ENCODE results near the gene IFNAR2. TPM values are rescaled to one million over a fixed set of nuclear protein-coding genes. Genes with fewer than 3 reads are reported as not detected.
A peak's percentile ranks its signal among the peaks of the same experiment; 100 is the strongest.
"Not testable (repeated sequence)": the region's sequence is repeated elsewhere in the genome, so short reads cannot be mapped to it uniquely, and the experiment has no call there.

IFNAR2 gene
- total RNA-seq, 6 donors from 2014 or later: 10.5 to 36.0 (median 22.3) TPM

DNA sequence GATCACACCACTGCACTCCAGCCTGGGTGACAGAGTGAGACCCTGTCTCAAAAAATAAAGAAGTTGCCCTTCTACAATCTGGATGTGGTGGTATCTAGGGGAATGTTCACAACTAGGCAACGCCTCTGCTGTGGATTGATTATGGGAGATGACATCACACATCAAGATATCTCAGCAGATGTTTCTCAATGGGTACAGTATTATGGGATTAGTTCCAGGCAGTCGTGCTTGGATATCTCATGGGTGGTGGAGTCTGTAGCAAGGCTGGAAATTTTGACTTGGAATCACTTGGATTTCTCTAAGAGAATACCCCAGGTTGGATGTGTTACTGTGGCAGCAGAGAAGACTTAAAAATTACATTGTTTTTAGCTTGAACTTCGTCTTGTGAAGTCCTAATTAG lies 7.7 kb downstream of the IFNAR2 start:
- TF ChIP-seq POLR2A (IDR thresholded peaks at IDR 0.05) (no peak), POLR2AphosphoS5 (IDR thresholded peaks at IDR 0.05) (no peak), EP300 (IDR thresholded peaks at IDR 0.05) (no peak)
- TF ChIP-seq, protein P1, sequence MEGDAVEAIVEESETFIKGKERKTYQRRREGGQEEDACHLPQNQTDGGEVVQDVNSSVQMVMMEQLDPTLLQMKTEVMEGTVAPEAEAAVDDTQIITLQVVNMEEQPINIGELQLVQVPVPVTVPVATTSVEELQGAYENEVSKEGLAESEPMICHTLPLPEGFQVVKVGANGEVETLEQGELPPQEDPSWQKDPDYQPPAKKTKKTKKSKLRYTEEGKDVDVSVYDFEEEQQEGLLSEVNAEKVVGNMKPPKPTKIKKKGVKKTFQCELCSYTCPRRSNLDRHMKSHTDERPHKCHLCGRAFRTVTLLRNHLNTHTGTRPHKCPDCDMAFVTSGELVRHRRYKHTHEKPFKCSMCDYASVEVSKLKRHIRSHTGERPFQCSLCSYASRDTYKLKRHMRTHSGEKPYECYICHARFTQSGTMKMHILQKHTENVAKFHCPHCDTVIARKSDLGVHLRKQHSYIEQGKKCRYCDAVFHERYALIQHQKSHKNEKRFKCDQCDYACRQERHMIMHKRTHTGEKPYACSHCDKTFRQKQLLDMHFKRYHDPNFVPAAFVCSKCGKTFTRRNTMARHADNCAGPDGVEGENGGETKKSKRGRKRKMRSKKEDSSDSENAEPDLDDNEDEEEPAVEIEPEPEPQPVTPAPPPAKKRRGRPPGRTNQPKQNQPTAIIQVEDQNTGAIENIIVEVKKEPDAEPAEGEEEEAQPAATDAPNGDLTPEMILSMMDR (IDR thresholded peaks at IDR 0.05): no peak
- peaks cover 0 to 8% (median 0%) of the 10 kb centered on the region in 4 donors for H3K36me3 ChIP-seq
- no peak for DNase-seq
- H3K4me3 ChIP-seq: no peak overlapping the region
- H3K27me3 ChIP-seq: no peaks in the 10 kb centered on the region
- peaks cover 5 to 27% (median 14%) of the 10 kb centered on the region in 4 donors for H3K4me1 ChIP-seq
- WGBS, 2 donors: 87 to 90% methylated on average over 3 of the region's 3 CpGs
- no peaks in the 10 kb centered on the region for H3K9me3 ChIP-seq
- no peak for ATAC-seq (ENCODE audit: low FRiP score in 2 of 2)
- no peak overlapping the region for H3K27ac ChIP-seq

DNA sequence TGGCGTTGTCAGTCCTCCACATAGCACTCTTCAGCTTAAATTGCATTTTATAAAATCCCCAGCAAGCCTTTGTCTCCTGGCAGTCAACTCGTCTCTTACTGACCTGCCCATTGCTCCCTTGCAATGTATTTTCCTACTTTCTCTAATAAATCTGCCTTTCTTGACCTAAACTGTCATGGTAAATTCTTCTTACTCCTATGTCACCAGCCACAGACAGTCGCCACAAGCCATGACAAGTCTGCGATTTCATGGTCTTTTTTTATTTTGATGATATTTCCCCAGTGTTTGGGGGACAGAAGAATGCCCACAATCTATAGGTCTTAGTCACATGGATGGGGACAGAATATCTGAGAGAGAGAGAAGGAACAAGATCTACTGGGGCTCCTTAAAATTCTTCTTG lies 8.4 kb downstream of the IFNAR2 start:
- 87 to 88% methylated on average over 4 of the region's 4 CpGs for WGBS, 2 donors
- Histone ChIP-seq H3K4me3 (no peak overlapping the region), H3K27ac (peak overlapping the region in 1 of 4 donors; percentile 5), H3K4me1 (peaks cover 5 to 23% (median 8%) of the 10 kb centered on the region in 4 donors), H3K9me3 (no peaks in the 10 kb centered on the region), H3K27me3 (no peaks in the 10 kb centered on the region), H3K36me3 (peaks cover 0 to 12% (median 0%) of the 10 kb centered on the region in 4 donors)
- TF ChIP-seq POLR2AphosphoS5 (IDR thresholded peaks at IDR 0.05) (no peak), POLR2A (IDR thresholded peaks at IDR 0.05) (no peak), EP300 (IDR thresholded peaks at IDR 0.05) (no peak)
- TF ChIP-seq, protein P1 (IDR thresholded peaks at IDR 0.05): no peak
- no peak for DNase-seq
- ATAC-seq (ENCODE audit: low FRiP score in 2 of 2): no peak

DNA sequence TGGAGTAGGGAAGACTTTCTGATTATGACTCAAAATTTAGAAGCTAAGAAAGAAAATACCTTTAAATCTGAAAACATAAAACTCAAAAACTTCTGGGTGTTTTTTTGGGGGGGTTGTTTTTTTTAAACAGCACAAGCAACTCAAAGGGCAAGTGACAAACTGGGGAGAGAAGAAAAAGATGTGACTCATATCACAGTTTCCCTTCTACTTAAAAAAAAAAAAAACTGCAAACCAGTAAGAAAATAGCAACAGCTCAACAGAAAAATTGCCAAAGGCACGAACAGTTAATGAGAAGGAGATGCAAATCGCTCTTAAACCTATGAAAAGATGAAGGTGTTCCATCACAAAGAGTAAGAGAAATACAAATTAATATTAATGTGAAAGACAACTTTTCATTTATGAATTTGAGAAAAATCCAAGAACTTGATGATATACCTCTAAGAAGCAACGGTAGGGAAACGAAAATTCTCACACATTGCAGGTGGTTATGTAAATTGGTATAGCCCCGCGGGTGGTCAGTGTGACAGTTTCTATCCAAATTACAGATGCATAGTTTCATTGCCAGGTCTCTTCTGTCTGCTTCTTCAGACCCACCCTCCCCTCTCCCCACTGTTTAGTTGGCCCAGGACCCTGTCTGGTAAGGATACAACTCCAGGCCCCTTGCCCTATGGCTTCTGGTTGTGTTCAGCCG lies 9.0 kb downstream of the IFNAR2 start:
- Histone ChIP-seq H3K9me3 (no peaks in the 10 kb centered on the region), H3K36me3 (peaks cover 0 to 16% (median 0%) of the 10 kb centered on the region in 4 donors), H3K4me1 (peaks cover under 1 to 28% (median 5%) of the 10 kb centered on the region in 4 donors), H3K4me3 (no peak overlapping the region), H3K27ac (peak overlapping the region in 3 of 4 donors; percentile 9 to 40 (median 21)), H3K27me3 (no peaks in the 10 kb centered on the region)
- WGBS, 2 donors: 62 to 80% methylated on average over 6 to 7 of the region's 7 CpGs
- DNase-seq: no peak
- ATAC-seq (ENCODE audit: low FRiP score in 2 of 2): no peak
- TF ChIP-seq, protein P1 (IDR thresholded peaks at IDR 0.05): no peak
- TF ChIP-seq POLR2AphosphoS5 (IDR thresholded peaks at IDR 0.05) (no peak), EP300 (IDR thresholded peaks at IDR 0.05) (no peak)

DNA sequence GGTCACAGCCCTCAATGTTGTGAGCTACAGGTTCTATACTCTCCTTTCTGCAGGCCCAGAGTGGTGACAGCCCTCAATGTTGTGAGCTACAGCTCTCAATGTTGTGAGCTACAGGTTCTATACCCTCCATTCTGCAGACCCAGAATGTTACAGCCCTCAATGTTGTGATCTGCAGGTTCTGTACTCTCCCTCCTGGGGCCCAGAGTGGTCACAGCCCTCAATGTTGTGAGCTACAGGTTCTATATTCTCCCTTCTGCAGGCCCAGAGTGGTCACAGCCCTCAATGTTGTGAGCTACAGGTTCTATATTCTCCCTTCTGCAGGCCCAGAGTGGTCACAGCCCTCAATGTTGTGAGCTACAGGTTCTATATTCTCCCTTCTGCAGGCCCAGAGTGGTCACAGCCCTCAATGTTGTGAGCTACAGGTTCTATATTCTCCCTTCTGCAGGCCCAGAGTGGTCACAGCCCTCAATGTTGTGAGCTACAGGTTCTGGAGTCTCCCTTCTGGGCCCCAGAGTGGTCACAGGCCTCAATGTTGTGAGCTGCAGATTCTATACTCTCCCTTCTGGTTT lies 9.9 kb downstream of the IFNAR2 start:
- ATAC-seq (ENCODE audit: low FRiP score in 2 of 2): not testable (repeated sequence)
- H3K27ac ChIP-seq: peak overlapping the region in 3 of 4 donors; percentile 9 to 40 (median 21)

DNA sequence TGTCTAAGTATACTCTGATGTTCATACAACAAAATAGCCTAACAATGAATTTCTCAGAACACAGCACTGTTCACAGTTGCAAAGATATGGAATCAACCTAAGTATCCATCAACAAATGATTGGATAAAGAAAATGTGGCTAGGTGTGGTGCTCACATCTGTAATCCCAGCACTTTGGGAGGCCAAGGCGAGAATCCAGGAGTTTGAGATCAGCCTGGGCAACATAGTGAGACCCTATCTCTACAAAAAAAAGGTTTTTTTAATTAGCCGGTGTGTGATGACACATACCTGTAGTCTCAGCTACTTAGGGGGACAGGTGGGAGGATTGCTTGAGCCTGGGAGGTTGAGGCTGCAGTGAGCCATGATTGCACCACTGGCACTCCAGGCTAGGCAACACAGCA lies 10.7 kb downstream of the IFNAR2 start:
- peaks cover 0 to 33% (median 2%) of the 10 kb centered on the region in 4 donors for H3K36me3 ChIP-seq
- no peaks in the 10 kb centered on the region for H3K27me3 ChIP-seq
- no peak for ATAC-seq (ENCODE audit: low FRiP score in 2 of 2)
- DNase-seq: no peak
- H3K4me3 ChIP-seq: no peak overlapping the region
- WGBS, 2 donors: 84 to 94% methylated on average over 2 of the region's 2 CpGs
- H3K27ac ChIP-seq: no peak overlapping the region
- peaks cover 8 to 29% (median 14%) of the 10 kb centered on the region in 4 donors for H3K4me1 ChIP-seq
- no peaks in the 10 kb centered on the region for H3K9me3 ChIP-seq
- TF ChIP-seq POLR2A (IDR thresholded peaks at IDR 0.05) (no peak), POLR2AphosphoS5 (IDR thresholded peaks at IDR 0.05) (no peak)
- TF ChIP-seq, protein P1 (IDR thresholded peaks at IDR 0.05): no peak

More for the DNA sequence above, 9.9 kb downstream of the IFNAR2 start:
- Histone ChIP-seq H3K4me1 (peaks cover 5 to 33% (median 12%) of the 10 kb centered on the region in 4 donors), H3K36me3 (peaks cover 0 to 26% (median 0%) of the 10 kb centered on the region in 4 donors)
- not testable (repeated sequence) for DNase-seq, H3K4me3 ChIP-seq, H3K9me3 ChIP-seq, H3K27me3 ChIP-seq
